Activated CD4-positive, alpha-beta T cell treated with anti-CD3 and anti-CD28 coated beads, Interleukin-2, Interleukin-6, amounts not matched to agents 100 ng/mL and 50 ng/mL, durations not matched to agents 16 hours and 8 hours (primary cell): ENCODE measurements around the gene CKB.

Experiments
- DNase-seq: peaks from one replicate; pipeline ENCODE4 v3.0.0-alpha.2; 2020

Gene CKB

DNA sequence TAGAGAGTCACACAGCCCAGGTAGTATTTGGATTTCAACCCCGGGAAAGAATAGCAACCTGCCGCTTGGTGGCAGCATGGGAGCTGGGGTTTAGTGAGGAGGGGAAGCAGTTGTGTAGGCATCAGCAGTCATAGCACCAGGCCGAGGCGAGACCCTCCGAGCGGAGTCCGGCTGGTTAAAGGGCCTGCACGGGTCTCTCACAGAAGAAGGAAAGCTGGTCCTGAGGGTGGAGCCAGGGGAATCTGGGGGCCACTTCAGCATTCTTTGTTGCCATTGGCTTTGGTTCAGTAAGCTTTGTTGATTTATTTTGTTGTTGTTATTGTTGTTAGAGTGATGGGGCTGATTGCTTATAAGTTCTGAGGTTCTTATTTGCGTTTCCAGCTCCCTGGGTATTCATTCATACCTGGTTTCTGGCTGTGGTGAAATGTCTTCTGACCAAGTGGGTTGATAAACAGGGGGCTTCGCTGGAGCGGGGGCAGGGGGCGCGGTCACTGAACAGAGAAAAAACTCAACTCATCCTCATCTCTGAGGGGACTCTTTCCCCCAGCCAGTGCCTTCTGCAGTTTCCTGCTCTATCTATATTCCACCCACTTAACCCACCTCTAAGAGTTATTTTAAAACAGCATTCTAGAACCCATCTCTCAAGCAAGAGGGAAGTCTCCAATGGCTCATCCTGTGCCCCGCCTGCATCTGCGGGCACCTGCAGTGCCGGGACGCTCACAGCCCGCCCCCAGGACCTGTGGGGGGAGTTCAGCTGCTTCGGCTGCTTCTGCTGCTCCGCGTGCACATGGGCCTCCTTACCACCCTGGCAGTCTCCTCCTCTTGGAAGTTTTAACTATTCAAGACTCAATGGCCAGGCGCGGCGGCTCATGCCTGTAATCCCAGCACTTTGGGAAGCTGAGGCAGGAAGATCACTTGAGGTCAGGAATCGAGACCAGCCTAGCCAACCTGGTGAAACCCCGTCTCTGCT lies 11.6 kb downstream of the CKB start:
- DNase-seq: no peak

DNA sequence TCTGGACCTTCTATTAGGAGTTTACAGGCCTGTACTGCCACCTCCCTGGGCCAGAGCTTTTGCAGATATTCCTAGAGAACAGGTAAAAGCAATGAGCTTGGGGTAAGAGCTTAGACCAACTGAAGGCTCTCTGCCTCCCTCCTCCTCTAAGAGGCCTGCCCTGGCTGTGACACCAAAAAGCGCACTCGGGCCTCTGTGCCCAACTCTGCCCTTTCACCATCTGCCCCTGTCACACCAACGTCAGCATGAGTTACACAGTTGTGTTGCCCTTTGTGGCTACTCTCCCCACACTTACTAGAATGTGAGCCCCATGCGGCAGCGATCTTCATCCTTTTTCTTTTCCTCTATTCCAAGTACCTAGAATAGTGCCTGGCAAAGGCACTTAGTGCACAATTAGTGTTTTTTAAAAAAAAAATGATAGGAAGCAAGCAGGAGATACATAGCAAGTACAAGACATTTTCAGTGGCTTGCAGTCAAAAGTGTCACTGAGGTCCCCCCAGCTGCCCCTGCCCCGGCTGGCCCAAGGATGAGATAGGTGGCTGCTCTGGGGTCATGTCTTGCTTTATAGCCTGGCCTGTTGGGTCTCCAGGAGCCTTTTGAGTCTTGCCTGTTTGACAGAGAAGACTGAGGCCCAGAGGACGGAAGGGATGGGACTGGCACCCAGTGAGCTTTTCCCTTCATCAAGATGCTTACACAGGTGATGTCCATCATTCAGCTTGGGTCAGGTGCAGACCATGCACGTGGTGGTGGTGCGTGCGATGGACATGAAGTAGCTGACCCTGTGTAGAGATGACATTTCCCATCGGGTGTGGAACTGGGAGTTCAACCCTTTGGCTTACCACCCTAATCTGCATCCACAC lies 12.5 kb downstream of the CKB start:
- no peak for DNase-seq

DNA sequence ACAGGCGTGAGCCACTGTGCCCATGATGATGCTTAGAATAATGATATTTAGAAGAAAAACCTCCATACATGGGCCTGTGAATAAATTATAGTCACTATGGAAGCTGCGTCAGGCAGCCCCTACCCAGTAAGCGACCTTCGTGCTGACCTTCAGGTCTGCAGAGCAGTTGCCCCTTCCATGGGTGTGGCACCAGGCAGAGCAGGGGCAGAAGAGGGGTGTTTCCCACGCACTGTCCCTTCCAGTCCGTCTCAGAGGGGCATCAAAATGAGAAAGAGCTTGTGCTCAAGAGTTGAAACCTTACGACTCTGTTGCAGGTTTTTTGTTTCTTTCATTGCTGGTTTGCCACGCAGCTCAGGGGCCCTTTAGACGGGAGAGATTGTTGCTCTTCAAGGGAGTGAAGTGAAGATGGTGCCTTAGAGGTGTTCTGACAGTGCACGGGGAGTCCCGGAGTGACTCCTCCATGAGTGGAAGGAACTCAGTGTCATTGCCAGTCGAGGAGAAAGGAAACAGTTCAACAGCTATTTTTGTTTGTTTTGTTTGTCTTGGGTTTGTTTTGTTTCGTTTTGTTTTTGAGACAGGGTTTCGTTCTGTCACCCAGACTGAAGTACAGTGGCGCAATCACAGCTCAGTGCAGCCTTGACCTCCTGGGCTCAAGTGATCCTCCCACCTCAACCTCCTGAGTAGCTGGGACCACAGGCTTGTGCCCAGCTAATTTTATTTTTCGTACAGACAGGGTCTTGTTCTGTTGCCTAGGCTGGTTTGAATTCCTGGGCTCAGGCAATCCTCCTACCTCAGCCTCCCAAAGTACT lies 13.9 kb downstream of the CKB start:
- DNase-seq: no peak

DNA sequence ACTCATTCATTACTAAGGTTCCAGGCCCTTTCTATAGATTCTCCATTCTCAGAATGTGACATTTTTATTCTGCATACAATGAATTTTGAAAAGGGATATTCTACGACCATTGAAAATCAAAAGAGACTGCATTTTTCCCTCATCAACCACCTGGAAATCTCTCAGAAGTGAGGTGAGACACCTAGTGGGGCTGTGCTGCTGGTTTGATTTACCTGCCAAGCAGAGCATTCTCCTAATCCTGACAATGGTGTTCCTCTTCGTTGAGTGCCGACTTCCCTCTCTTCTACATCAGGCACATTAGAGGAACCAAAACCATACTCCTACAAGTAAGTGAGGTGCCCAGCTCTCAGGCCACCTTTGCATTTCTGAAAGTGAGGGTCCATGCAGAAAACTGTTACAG lies 14.9 kb downstream of the CKB start:
- no peak for DNase-seq

DNA sequence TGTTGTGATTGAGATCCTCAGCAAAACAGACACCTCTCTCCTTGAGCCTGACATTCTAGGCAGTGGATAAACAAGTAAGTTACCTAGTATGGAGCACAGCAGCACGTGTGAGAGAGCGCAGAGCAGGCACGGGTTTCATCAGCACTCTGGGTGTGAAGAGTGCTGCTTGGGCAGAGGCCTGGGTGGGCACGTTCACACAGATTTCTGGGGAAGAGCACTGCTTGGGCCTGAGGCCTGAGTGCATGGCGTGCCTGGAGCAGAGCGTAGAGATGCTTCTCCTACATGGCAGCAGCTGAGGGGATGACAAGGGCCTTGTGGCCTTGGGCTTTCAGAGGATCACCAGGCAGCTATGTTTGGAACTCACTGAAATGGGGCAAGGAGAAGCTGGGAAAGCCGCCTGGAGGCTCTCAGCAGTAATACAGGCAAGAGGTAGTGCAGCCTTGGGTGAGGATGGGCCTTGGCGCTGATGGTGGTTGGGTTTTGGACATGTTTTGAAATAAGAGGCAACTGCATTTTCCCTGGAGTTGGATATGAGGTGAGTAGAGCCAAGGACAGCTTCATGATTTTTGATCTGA lies 17.6 kb downstream of the CKB start:
- DNase-seq: no peak

DNA sequence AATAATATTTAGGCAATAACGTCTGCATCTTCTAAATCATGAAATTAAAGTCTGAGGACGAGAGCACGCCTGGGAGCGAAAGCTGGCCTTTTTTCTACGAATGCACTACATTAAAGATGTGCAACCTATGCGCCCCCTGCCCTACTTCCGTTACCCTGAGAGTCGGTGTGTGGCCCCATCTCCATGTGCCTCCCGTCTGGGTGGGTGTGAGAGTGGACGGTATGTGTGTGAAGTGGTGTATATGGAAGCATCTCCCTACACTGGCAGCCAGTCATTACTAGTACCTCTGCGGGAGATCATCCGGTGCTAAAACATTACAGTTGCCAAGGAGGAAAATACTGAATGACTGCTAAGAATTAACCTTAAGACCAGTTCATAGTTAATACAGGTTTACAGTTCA lies 19.3 kb downstream of the CKB start:
- DNase-seq: no peak

DNA sequence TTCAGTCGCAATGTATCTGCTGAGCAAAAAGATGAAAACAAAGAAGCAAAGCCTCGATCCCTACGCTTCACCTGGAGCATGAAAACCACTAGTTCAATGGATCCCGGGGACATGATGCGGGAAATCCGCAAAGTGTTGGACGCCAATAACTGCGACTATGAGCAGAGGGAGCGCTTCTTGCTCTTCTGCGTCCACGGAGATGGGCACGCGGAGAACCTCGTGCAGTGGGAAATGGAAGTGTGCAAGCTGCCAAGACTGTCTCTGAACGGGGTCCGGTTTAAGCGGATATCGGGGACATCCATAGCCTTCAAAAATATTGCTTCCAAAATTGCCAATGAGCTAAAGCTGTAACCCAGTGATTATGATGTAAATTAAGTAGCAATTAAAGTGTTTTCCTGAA lies 19.8 kb downstream of the CKB start:
- no peak for DNase-seq

DNA sequence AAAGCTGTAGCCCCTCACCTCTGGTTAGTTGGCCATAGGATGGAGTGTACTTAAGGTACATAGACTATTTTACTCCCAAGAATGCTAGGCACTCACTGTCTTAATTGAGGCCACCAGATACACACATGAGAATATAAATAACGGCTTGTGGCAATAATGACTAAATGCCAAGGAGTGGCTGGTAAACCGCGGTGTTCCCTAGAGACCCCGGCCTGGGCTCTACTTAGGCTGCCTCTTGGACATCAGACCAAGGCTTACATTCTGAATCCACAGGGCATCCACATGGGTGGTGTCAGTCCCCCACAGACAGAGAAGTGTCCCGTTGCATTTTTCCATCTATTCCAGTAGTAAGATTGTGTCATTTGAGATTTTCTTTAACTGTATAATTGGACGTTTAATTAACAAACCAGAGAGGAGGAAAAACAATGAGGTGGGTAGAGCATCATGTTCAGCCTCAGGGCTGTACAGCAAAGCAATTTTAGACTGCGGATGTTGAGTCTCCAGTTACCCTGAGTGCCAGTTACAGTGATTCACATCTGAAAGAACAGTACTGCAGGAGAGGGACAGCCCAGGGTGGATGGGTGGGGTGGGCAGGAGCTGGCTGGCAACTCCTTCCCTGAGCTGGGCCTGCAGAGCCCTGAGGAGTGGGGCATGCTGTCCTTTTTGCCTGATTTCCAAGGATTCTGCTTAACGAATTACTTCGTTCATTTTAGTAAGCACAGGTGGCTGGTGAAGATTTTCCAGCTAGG lies 20.5 kb downstream of the CKB start:
- no peak for DNase-seq

DNA sequence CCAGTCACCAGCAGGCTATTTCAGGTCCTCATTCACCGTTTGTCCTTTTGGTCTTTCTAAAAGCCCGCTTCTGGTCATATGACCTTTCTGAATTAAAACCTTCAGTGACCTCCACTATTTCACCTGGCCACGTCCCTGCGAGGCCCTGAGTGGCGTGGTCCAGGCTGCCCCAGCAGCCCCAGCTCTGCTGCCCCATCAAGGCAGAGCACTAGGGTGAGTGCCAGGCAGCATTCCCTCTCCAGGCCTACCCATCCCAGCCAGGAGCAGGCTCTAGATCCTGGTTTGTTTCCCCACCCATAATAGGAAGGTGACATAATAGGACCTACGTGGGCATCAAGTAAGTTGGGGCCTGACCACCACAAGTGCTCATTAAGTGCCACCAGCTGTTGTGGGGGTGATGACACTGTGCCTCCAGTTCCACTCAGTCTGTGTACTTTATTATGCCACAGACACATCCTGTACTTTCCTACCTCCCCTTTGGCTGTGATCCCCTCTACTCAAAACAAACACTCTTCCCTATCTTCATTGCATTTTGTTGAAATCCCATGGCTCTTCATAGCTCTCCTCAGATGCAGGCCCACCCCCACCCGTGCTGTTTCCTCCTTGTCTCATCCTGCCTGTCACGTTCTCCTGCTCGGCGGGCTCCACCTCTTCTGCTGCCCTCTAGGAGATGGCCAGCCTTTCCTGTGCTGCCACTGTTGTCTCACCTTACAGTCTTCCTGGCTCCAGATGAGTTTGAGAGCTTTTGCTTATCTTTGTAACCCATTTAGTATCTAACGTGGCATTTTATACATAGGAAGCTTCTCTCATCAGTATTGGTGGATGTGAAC lies 21.4 kb downstream of the CKB start:
- DNase-seq: no peak

DNA sequence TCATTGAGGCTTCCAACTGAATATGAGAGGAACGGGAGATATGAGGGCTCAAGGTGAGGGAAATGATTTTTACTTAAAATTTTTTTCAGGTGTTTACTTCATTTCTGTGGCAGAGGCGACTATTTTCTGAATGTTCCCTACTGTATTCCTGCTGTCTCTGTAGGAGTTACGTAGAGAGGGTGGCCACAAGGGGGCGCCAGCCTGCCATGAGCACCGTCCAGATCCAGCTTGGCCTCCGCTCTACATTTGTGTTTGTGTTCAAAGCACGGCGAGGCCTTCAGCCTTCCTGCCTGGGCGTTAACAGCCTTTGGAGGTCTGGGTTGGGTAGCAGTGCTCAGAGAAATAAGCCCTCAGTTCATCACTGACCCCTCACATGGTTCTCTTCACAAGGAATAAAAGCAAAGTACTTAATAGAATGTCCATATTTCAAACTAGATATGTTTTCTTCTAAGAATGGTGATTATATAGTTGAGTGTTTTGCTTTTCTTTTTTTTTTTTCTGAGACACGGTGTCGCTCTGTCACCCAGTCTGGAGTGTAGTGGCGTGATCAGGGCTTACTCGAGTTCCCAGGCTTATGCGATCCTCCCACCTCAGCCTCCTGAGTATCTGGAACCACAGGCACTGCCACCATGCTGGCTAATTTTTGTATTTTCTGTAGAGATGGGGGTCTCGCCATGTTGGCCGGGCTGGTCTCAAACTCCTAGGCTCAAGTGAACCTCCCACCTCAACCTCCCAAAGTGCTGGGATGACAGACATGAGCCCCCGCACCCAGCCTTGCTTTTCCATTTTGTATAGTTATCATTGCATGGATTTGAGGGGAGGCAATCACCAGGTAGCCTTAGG lies 22.3 kb downstream of the CKB start:
- peak; percentile 82 for DNase-seq

DNA sequence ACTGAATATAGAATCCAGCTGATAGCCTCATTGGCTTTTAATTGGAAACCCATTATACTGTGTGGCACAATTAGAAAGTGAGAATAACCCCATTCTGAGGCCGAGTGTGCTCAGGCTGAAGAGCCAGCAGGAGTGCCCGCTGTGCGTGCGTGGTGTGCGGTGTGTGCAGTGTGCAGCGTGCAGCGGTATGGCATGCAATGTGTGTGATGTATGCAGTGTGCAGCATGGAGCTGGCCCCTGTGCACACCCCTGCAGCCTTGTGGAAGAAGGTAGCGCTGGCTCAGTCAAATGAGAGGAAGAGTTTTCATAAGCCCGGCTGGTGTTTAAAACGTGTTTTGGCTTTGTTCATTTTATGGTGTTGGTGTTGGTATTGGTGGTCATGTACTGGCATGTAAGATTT lies 22.9 kb downstream of the CKB start:
- DNase-seq: no peak

DNA sequence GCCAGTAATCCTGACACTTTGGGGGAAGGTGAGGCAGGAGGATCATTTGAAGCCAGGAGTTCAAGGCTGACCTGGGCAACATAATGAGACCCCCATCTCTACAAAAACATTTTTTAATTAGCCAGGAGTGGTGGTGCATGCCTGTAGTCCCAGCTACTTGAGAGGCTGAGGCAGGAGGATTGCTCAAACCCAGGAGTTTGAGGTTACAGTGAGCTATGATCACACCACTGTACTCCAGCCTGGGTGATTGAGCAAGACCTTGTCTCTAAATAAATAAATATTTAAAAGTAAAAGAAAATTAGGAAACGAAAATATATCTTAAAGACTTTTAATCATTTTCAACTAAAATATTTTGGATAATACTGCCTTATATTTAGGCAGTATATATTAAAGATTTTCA lies 25.9 kb downstream of the CKB start:
- no peak for DNase-seq

DNA sequence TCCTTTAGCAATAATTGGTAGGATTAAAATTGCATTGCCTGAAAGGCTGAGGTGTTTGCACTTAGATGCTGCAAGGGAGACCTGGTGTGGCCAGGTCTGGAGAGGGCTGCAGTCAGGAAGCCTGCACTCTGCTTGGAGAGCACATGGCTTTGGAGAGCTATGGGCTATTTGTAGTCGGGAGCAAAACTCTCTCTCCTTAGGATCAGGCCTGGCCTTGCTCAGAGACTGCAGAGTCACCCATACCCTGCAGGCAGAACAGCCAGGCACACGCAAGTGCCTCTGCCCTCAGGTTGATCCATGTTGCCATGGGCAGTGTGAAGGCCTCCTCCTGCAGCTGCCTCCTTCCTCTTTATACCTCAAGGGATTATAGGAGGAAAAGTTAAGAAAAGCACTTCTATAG lies 26.8 kb downstream of the CKB start:
- no peak for DNase-seq

DNA sequence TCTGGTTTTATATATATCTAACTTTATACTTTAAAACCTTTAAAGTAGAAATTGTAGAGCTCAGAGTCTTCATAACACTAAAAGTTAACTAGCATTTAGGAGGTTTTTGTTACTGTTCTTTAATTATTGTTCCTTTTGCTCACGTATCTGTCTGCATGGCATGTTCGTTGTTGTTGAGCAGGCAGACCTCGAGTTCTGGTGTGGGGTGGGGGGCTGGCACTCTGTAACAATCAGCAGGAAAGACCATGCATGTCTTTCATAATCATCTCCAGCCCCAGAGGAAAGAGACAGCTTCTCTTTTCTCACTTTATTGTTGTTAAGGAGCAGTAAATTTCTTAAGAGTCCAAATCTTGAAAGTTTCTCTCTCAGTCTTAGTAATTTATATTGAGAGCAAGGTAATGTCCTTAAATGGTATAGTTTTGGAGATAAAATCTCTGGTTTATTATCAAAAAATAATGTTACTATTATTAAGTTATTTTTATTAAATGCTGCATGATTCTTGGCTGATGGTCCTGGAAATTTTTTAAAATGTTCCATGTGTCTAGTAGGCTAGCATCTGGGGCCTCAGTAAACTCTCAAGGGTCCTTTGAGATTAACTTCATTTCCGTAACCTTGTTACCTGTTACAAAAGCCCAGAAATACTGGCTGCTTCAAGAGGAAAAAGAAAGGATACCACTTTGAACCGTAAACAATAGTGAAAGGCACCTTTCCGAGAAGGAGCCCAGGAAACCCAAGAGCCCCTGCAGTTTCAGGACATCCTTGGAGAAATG lies 30.3 kb downstream of the CKB start:
- DNase-seq: no peak

DNA sequence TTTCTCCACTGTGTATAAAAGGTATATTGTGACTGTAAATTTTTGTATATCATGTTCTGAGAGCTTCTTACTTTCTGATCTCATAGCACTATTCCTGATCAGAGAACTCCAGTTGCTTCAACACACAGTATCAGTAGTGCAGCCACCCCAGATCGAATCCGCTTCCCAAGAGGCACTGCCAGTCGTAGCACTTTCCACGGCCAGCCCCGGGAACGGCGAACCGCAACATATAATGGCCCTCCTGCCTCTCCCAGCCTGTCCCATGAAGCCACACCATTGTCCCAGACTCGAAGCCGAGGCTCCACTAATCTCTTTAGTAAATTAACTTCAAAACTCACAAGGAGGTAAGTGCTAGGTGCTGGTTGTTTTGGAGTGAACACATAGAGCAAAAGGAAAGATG lies 30.9 kb downstream of the CKB start:
- DNase-seq: no peak

DNA sequence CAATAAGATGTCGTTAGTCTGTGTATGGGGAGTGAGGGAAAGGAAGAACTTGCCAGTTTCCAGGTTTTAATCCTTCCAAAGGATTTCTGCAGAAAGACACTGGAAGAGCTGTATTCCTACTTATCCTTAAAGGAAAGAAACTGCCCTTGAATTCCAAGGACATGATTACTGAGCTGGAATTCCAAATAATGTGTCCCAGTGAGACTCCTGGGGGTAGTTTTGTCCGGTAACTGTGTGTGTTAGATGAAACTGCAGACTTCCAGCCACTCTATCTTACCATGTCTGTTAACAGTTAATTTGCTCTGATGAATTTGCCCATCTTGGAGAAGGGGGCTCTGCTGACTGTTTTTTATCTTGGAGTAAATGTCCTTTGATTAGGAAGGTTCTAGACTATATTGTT lies 33.0 kb downstream of the CKB start:
- DNase-seq: no peak

DNA sequence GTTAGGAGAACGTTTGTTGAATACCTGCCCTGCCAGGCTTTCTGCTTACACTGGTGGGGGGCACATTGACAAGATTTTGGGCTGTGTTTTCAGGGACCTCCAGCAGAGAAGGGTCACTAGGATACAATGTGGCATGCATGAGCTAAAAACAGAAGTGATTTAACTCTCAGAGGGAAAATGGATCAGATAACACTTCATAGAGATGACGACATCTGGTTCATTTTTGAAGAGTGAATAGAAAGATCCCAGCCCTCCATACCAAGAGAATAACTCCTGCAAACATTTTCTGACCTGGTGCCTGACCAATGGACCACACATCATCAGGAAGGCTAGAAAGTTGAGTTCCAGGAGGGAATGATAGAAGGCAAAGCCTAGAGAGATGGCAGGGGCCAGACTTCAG lies 33.7 kb downstream of the CKB start:
- DNase-seq: no peak

DNA sequence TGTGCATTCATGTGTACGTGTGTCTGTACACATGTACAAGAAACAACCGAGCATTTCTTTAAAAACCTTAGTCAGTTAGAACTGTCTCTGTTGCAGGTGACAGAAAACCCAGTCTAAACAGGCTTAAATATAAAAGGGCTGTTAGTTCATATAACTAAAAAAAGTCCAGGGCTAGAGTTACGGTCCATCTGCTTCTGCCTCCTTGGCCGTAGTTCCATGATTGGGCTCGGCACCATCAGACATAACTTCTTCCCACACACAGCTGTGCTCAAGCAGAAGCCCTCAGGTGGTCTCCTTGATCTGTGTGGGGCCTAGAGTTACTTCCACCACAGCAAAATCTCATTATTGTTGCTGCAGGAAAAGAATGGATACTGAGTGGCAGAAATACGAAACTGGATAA lies 34.6 kb downstream of the CKB start:
- DNase-seq: no peak

DNA sequence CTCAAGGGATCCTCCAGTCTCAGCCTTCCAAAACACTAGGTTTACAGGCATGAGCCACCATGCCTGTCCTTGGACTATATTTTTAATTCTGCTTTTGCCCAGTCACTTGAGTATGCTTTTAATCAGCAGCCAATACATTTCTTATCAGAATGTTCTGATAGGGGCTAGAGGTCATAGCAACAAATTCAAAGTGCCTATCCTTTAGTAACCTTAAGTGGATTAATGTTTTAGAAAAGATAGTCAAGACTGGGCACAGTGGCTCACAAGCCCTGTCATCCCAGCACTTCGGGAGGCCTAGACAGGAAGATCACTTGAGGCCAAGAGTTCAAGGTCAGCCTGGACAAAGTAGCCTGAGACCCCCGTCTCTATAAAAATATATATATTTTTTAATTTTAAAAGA lies 37.1 kb downstream of the CKB start:
- DNase-seq: no peak
